Neural progenitor cell (in vitro differentiated cells): ENCODE results near the gene DSC3.

Experiments used
- CTCF ChIP-seq: fragments of 200-600 bp; sonication (generic); IDR thresholded peaks from 2 replicates; pipeline ENCODE4 v1.5.1; 2017; ENCODE audit warnings: antibody characterized with exemption, mild to moderate bottlenecking
- EZH2 ChIP-seq: fragments of 200-600 bp; sonication (generic); IDR thresholded peaks from 2 replicates; pipeline ENCODE4 v1.6.1; 2017; ENCODE audit warnings: antibody characterized with exemption, mild to moderate bottlenecking, moderate library complexity
- EZH2phosphoT487 ChIP-seq: fragments of 200-600 bp; sonication (generic); IDR thresholded peaks from 2 replicates; pipeline ENCODE4 v1.6.1; 2017; ENCODE audit warnings: antibody characterized with exemption

- peak; percentile 60 for TF ChIP-seq CTCF
- no peak for TF ChIP-seq EZH2phosphoT487
- TF ChIP-seq EZH2: no peak
Measured at GRCh38 chr18:30970196-30970816, 72.2 kb downstream of the DSC3 start.
